HG03432 (cell line): Measurements from ENCODE around the gene PAX9.
A peak's percentile ranks its signal among the peaks of the same experiment; 100 is the strongest.

ENCODE experiments used
- ATAC-seq: cut with Tn5 transposase; IDR thresholded peaks from one replicate; pipeline ENCODE4 v1.9.1; 2021; ENCODE audit warnings: mild to moderate bottlenecking, moderate library complexity; ENCODE audit not compliant: unreplicated experiment

PAX9 gene

GRCh38 chr14:36661506-36662257 lies at the start of gene PAX9:
TSS of gene PAX9 (plus strand) at chr14:36661860. CDS start at chr14:36662090, 230 bp downstream.
- peak; percentile 84 for ATAC-seq

GRCh38 chr14:36617824-36618223 lies 43.8 kb upstream of the PAX9 start:
- ATAC-seq, result no peak

- ATAC-seq, result no peak
Observed at GRCh38 chr14:36618641-36619040, 43.0 kb upstream of the PAX9 start.

GRCh38 chr14:36619131-36619530 lies 42.5 kb upstream of the PAX9 start:
- no peak for ATAC-seq

- ATAC-seq, result no peak
Observed at GRCh38 chr14:36619853-36620252, 41.8 kb upstream of the PAX9 start.

GRCh38 chr14:36625014-36625413 lies 36.6 kb upstream of the PAX9 start:
- ATAC-seq, result no peak

GRCh38 chr14:36625436-36625835 lies 36.2 kb upstream of the PAX9 start:
- no peak for ATAC-seq

GRCh38 chr14:36626151-36626550 lies 35.5 kb upstream of the PAX9 start:
- peak; percentile 68 for ATAC-seq

- ATAC-seq, result no peak
Observed at GRCh38 chr14:36627981-36628380, 33.7 kb upstream of the PAX9 start.

- no peak for ATAC-seq
Observed at GRCh38 chr14:36633580-36633979, 28.1 kb upstream of the PAX9 start.

GRCh38 chr14:36646664-36647416 lies 14.8 kb upstream of the PAX9 start:
- ATAC-seq, result no peak

- ATAC-seq, result no peak
Observed at GRCh38 chr14:36647417-36647823, 14.2 kb upstream of the PAX9 start.

GRCh38 chr14:36647824-36648753 lies 13.6 kb upstream of the PAX9 start:
- no peak for ATAC-seq

- ATAC-seq, result no peak
Observed at GRCh38 chr14:36649872-36650650, 11.6 kb upstream of the PAX9 start.

GRCh38 chr14:36652542-36653201 lies 9.0 kb upstream of the PAX9 start:
- no peak for ATAC-seq

GRCh38 chr14:36653413-36653812 lies 8.2 kb upstream of the PAX9 start:
- ATAC-seq, result no peak

GRCh38 chr14:36653962-36654793 lies 7.5 kb upstream of the PAX9 start:
- no peak for ATAC-seq

GRCh38 chr14:36654794-36655381 lies 6.8 kb upstream of the PAX9 start:
- no peak for ATAC-seq

GRCh38 chr14:36655571-36655962 lies 6.1 kb upstream of the PAX9 start:
- no peak for ATAC-seq
